T-helper 2 cell treated with Interferon-gamma antibody and Interleukin-4, amounts not matched to agents 5 μg/mL and 100 μg/mL, for 36 hours (primary cell): Measurements from ENCODE around the gene WDR27.

Experiments used
- DNase-seq: peaks from one replicate; pipeline ENCODE4 v3.0.0; 2021; ENCODE audit warnings: low spot score
- H3K27ac Mint-ChIP-seq: one replicate; pipeline ENCODE4 v1.8.0; 2021; ENCODE audit warnings: mild to moderate bottlenecking, mixed read lengths
- H3K27me3 Mint-ChIP-seq: one replicate; pipeline ENCODE4 v1.8.0; 2021; ENCODE audit warnings: low read depth, mixed read lengths
- H3K36me3 Mint-ChIP-seq: one replicate; pipeline ENCODE4 v1.8.0; 2021; ENCODE audit warnings: low read depth, mixed read lengths
- H3K4me1 Mint-ChIP-seq: one replicate; pipeline ENCODE4 v1.8.0; 2021; ENCODE audit warnings: low read depth, mixed read lengths
- H3K4me3 Mint-ChIP-seq: one replicate; pipeline ENCODE4 v1.8.0; 2022; ENCODE audit warnings: mild to moderate bottlenecking, moderate library complexity, mixed read lengths
- H3K9me3 Mint-ChIP-seq: one replicate; pipeline ENCODE4 v1.8.0; 2021; ENCODE audit warnings: mixed read lengths

The WDR27 gene

GRCh38 chr6:169701954-169702839 lies at the start of gene WDR27, which contains the start of gene C6orf120:
TSS of gene WDR27 (minus strand) at chr6:169702029. CDS start at chr6:169689005, 13,024 bp downstream.
TSS of gene C6orf120 (plus strand) at chr6:169702126. CDS start at chr6:169702460, 334 bp downstream.
- Mint-ChIP-seq H3K27ac (peak within 1 kb of the TSS; percentile 88), H3K4me1 (peaks cover 37% of the 10 kb centered on the region), H3K36me3 (peaks cover 27% of the 10 kb centered on the region), H3K4me3 (peak within 1 kb of the TSS; percentile 91), H3K27me3 (no peaks in the 10 kb centered on the region), H3K9me3 (no peaks in the 10 kb centered on the region)
- peak; percentile 98 for DNase-seq

GRCh38 chr6:169746556-169746955 lies 44.7 kb upstream of the WDR27 start:
- no peak for DNase-seq
- Mint-ChIP-seq H3K4me1 (peaks cover 13% of the 10 kb centered on the region), H3K9me3 (peaks cover 5% of the 10 kb centered on the region), H3K27ac (no peak overlapping the region), H3K4me3 (no peak overlapping the region), H3K27me3 (peaks cover 18% of the 10 kb centered on the region), H3K36me3 (peaks cover 11% of the 10 kb centered on the region)

- Mint-ChIP-seq H3K36me3 (peaks cover 6% of the 10 kb centered on the region), H3K27me3 (peaks cover 18% of the 10 kb centered on the region), H3K4me1 (peaks cover 10% of the 10 kb centered on the region), H3K9me3 (peaks cover 5% of the 10 kb centered on the region), H3K27ac (no peak overlapping the region), H3K4me3 (no peak overlapping the region)
- DNase-seq = no peak
Measured at GRCh38 chr6:169745405-169745804, 43.6 kb upstream of the WDR27 start.

- Mint-ChIP-seq H3K4me3 (no peak overlapping the region), H3K4me1 (no peaks in the 10 kb centered on the region), H3K27me3 (peaks cover 23% of the 10 kb centered on the region), H3K36me3 (no peaks in the 10 kb centered on the region), H3K9me3 (peaks cover 5% of the 10 kb centered on the region), H3K27ac (no peak overlapping the region)
- no peak for DNase-seq
Measured at GRCh38 chr6:169741344-169741743, 39.5 kb upstream of the WDR27 start.

- Mint-ChIP-seq H3K36me3 (no peaks in the 10 kb centered on the region), H3K27ac (no peak overlapping the region), H3K27me3 (peaks cover 36% of the 10 kb centered on the region), H3K9me3 (no peaks in the 10 kb centered on the region), H3K4me1 (no peaks in the 10 kb centered on the region), H3K4me3 (no peak overlapping the region)
- DNase-seq = no peak
Measured at GRCh38 chr6:169738976-169739529, 37.2 kb upstream of the WDR27 start.

GRCh38 chr6:169738204-169738975 lies 36.6 kb upstream of the WDR27 start:
- Mint-ChIP-seq H3K36me3 (no peaks in the 10 kb centered on the region), H3K27me3 (peaks cover 37% of the 10 kb centered on the region), H3K27ac (no peak overlapping the region), H3K4me1 (no peaks in the 10 kb centered on the region), H3K9me3 (no peaks in the 10 kb centered on the region), H3K4me3 (no peak overlapping the region)
- DNase-seq = no peak

- Mint-ChIP-seq H3K9me3 (no peaks in the 10 kb centered on the region), H3K36me3 (no peaks in the 10 kb centered on the region), H3K27me3 (peaks cover 30% of the 10 kb centered on the region), H3K4me3 (no peak overlapping the region), H3K27ac (no peak overlapping the region), H3K4me1 (peaks cover 16% of the 10 kb centered on the region)
- no peak for DNase-seq
Measured at GRCh38 chr6:169729961-169730360, 28.1 kb upstream of the WDR27 start.

- Mint-ChIP-seq H3K27me3 (peaks cover 7% of the 10 kb centered on the region), H3K36me3 (peaks cover 2% of the 10 kb centered on the region), H3K27ac (no peak overlapping the region), H3K4me3 (no peak overlapping the region), H3K9me3 (no peaks in the 10 kb centered on the region), H3K4me1 (peaks cover 22% of the 10 kb centered on the region)
- no peak for DNase-seq
Measured at GRCh38 chr6:169726963-169727362, 25.1 kb upstream of the WDR27 start.

GRCh38 chr6:169726049-169726400 lies 24.2 kb upstream of the WDR27 start:
- H3K27ac Mint-ChIP-seq = peak overlapping the region; percentile 43
- H3K27me3 Mint-ChIP-seq = peaks cover 7% of the 10 kb centered on the region
- H3K4me1 Mint-ChIP-seq = peaks cover 28% of the 10 kb centered on the region
- H3K4me3 Mint-ChIP-seq = peak overlapping the region; percentile 81
- DNase-seq = no peak
- no peaks in the 10 kb centered on the region for H3K9me3 Mint-ChIP-seq
- H3K36me3 Mint-ChIP-seq = peaks cover 4% of the 10 kb centered on the region

GRCh38 chr6:169725125-169726048 lies 23.6 kb upstream of the WDR27 start:
- peaks cover 5% of the 10 kb centered on the region for H3K36me3 Mint-ChIP-seq
- no peaks in the 10 kb centered on the region for H3K9me3 Mint-ChIP-seq
- peaks cover 4% of the 10 kb centered on the region for H3K27me3 Mint-ChIP-seq
- H3K27ac Mint-ChIP-seq = peak overlapping the region; percentile 85
- H3K4me1 Mint-ChIP-seq = peaks cover 31% of the 10 kb centered on the region
- peak; percentile 23 for DNase-seq
- H3K4me3 Mint-ChIP-seq = peak overlapping the region; percentile 81

- H3K9me3 Mint-ChIP-seq = no peaks in the 10 kb centered on the region
- H3K27me3 Mint-ChIP-seq = peaks cover 4% of the 10 kb centered on the region
- H3K4me1 Mint-ChIP-seq = peaks cover 34% of the 10 kb centered on the region
- DNase-seq = peak; percentile 66
- H3K36me3 Mint-ChIP-seq = peaks cover 7% of the 10 kb centered on the region
- H3K27ac Mint-ChIP-seq = peak within 1 kb of the TSS; percentile 98
- peak within 1 kb of the TSS; percentile 92 for H3K4me3 Mint-ChIP-seq
Measured at GRCh38 chr6:169724494-169725124, 22.8 kb upstream of the WDR27 start, which contains the start of gene PHF10. TSS of gene PHF10 (minus strand) at chr6:169724500. CDS start at chr6:169723931, 569 bp downstream.

- peak overlapping the region; percentile 34 for H3K4me3 Mint-ChIP-seq
- H3K4me1 Mint-ChIP-seq = peaks cover 40% of the 10 kb centered on the region
Measured at GRCh38 chr6:169723991-169724493, 22.2 kb upstream of the WDR27 start.

More at GRCh38 chr6:169723991-169724493, 22.2 kb upstream of the WDR27 start:
- peak overlapping the region; percentile 38 for H3K27ac Mint-ChIP-seq
- peak; percentile 50 for DNase-seq
- H3K36me3 Mint-ChIP-seq = peaks cover 11% of the 10 kb centered on the region
- no peaks in the 10 kb centered on the region for H3K9me3 Mint-ChIP-seq
- peaks cover 4% of the 10 kb centered on the region for H3K27me3 Mint-ChIP-seq
